KMS-11 (cell line): ENCODE data around the gene DOCK11.

Experiments used
- H2AFZ ChIP-seq: fragments of 200-600 bp; sonication (generic); 2 replicates; pipeline ENCODE4 v1.6.1; 2016; ENCODE audit warnings: antibody characterized with exemption, mixed run types, low read depth
- H3K27ac ChIP-seq: fragments of 200-600 bp; sonication (generic); 2 replicates; pipeline ENCODE4 v1.6.1; 2016; ENCODE audit warnings: mild to moderate bottlenecking, mixed run types
- H3K27me3 ChIP-seq: fragments of 200-600 bp; sonication (generic); 2 replicates; pipeline ENCODE4 v1.6.1; 2017; ENCODE audit warnings: mild to moderate bottlenecking, low read depth, mixed run types, moderate library complexity; ENCODE audit not compliant: insufficient read depth
- H3K36me3 ChIP-seq: fragments of 200-600 bp; sonication (generic); 2 replicates; pipeline ENCODE4 v1.6.1; 2017; ENCODE audit warnings: mild to moderate bottlenecking, mixed run types; ENCODE audit not compliant: insufficient read depth
- H3K4me1 ChIP-seq: fragments of 200-600 bp; sonication (generic); 2 replicates; pipeline ENCODE4 v1.6.1; 2016; ENCODE audit warnings: mild to moderate bottlenecking, low read depth, mixed run types; ENCODE audit not compliant: poor library complexity, severe bottlenecking
- H3K4me2 ChIP-seq: fragments of 200-600 bp; sonication (generic); 2 replicates; pipeline ENCODE4 v1.7.0; 2016; ENCODE audit warnings: mild to moderate bottlenecking, mixed run types
- H3K4me3 ChIP-seq: fragments of 200-600 bp; sonication (generic); IDR thresholded peaks from 2 replicates; pipeline ENCODE4 v1.6.1; 2017; ENCODE audit warnings: low read depth, low read length, mixed read lengths; ENCODE audit not compliant: insufficient read depth
- H3K79me2 ChIP-seq: fragments of 200-600 bp; sonication (generic); 2 replicates; pipeline ENCODE4 v1.6.1; 2016; ENCODE audit warnings: low read depth, mixed run types; ENCODE audit not compliant: insufficient read depth
- H3K9ac ChIP-seq: fragments of 200-600 bp; sonication (generic); 2 replicates; pipeline ENCODE4 v1.6.1; 2016; ENCODE audit warnings: mild to moderate bottlenecking, mixed run types
- H4K20me1 ChIP-seq: fragments of 200-600 bp; sonication (generic); 2 replicates; pipeline ENCODE4 v1.6.1; 2016; ENCODE audit warnings: mild to moderate bottlenecking, mixed run types; ENCODE audit not compliant: insufficient read depth
- CTCF ChIP-seq: fragments of 200-600 bp; sonication (generic); conservative IDR thresholded peaks from 2 replicates; pipeline ENCODE4 v1.6.1; 2017; ENCODE audit warnings: low read depth, mild to moderate bottlenecking, antibody characterized with exemption, low read length, moderate library complexity, mixed read lengths

The DOCK11 gene

GRCh38 chrX:118528071-118528737 is 32.6 kb downstream of the DOCK11 start:
- no peaks in the 10 kb centered on the region for H3K79me2 ChIP-seq
- peaks cover 4% of the 10 kb centered on the region for H3K4me1 ChIP-seq
- peak overlapping the region; percentile 54; the same call in 1 of the 2 replicates for H2AFZ ChIP-seq
- H4K20me1 ChIP-seq: no peaks in the 10 kb centered on the region
- peak overlapping the region; percentile 33; the same call in 1 of the 2 replicates for H3K4me2 ChIP-seq
- peak overlapping the region; percentile 56; the same call in 1 of the 2 replicates for H3K9ac ChIP-seq
- no peaks in the 10 kb centered on the region for H3K27me3 ChIP-seq
- peak overlapping the region; percentile 72 for H3K27ac ChIP-seq
- no peak overlapping the region for H3K4me3 ChIP-seq
- H3K36me3 ChIP-seq: no peaks in the 10 kb centered on the region
- TF ChIP-seq CTCF: no peak

- no peaks in the 10 kb centered on the region for H3K36me3 ChIP-seq
- no peak overlapping the region for H3K27ac ChIP-seq
- H3K9ac ChIP-seq: no peak overlapping the region
- H2AFZ ChIP-seq: no peak overlapping the region
- no peak overlapping the region for H3K4me3 ChIP-seq
- H3K4me1 ChIP-seq: peaks cover 4% of the 10 kb centered on the region
- TF ChIP-seq CTCF: no peak
- no peaks in the 10 kb centered on the region for H3K27me3 ChIP-seq
- no peaks in the 10 kb centered on the region for H4K20me1 ChIP-seq
- H3K79me2 ChIP-seq: no peaks in the 10 kb centered on the region
- H3K4me2 ChIP-seq: no peak overlapping the region
Measured at GRCh38 chrX:118530219-118530911, 34.8 kb downstream of the DOCK11 start.

- Histone ChIP-seq H4K20me1 (no peaks in the 10 kb centered on the region), H3K79me2 (no peaks in the 10 kb centered on the region), H3K36me3 (no peaks in the 10 kb centered on the region), H3K4me1 (peaks cover 31% of the 10 kb centered on the region), H3K27ac (no peak overlapping the region), H3K27me3 (no peaks in the 10 kb centered on the region), H3K4me2 (no peak overlapping the region), H3K9ac (no peak overlapping the region), H3K4me3 (no peak overlapping the region), H2AFZ (no peak overlapping the region)
- no peak for TF ChIP-seq CTCF
Measured at GRCh38 chrX:118534716-118535493, 39.3 kb downstream of the DOCK11 start.

GRCh38 chrX:118536204-118536603 is 40.6 kb downstream of the DOCK11 start:
- no peak for TF ChIP-seq CTCF
- Histone ChIP-seq H3K4me2 (peak overlapping the region; percentile 55), H3K79me2 (no peaks in the 10 kb centered on the region), H3K27ac (peak overlapping the region; percentile 89), H4K20me1 (no peaks in the 10 kb centered on the region), H2AFZ (peak overlapping the region; percentile 67), H3K4me3 (no peak overlapping the region), H3K27me3 (no peaks in the 10 kb centered on the region), H3K9ac (peak overlapping the region; percentile 57; the same call in 1 of the 2 replicates), H3K36me3 (no peaks in the 10 kb centered on the region), H3K4me1 (peaks cover 31% of the 10 kb centered on the region)
